ENCODE results near the gene SOS2.

SOS2 gene

GRCh38 chr14:50116181-50116956 lies 115.0 kb downstream of the SOS2 start, which contains the start of gene VCPKMT:
Gene VCPKMT, minus strand, starts transcription at chr14:50116572. Its CDS starts 20 bp downstream, at chr14:50116552.
- DNase-seq (ENCODE audit: low read depth) = peak; percentile 43

DNA sequence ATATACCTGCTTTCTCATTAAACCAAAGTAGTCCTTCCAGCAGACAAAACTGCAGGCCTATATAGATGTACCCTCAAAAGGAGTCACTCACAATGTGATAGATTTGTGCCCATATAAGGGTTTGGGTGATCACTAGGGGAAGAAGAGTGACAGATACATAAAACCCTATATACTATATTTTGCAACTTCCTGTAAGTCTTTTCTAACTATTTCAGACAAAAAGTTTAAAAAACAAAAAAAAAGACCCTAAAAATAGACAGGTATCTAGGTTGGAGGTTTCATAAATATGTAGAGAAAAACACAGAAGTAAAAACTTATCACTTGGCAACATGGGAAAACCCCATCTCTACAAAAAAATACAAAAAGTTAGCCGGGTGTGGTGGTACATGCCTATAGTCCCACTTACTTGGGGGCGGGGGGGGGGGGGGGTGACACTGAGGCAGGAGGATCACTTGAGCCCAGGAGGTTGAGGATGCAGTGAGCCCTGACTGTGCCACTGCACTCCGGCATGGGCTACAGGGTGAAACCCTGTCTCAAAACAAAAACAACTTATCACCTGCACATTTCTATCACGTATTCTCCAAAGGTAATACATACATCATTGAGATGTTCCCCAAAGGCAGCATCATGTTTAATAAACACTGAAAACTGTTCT lies 117.9 kb downstream of the SOS2 start:
- no peak for DNase-seq (ENCODE audit: low read depth)

- DNase-seq (ENCODE audit: low read depth) = no peak
Observed at GRCh38 chr14:50110323-50111037, 120.9 kb downstream of the SOS2 start.

DNA sequence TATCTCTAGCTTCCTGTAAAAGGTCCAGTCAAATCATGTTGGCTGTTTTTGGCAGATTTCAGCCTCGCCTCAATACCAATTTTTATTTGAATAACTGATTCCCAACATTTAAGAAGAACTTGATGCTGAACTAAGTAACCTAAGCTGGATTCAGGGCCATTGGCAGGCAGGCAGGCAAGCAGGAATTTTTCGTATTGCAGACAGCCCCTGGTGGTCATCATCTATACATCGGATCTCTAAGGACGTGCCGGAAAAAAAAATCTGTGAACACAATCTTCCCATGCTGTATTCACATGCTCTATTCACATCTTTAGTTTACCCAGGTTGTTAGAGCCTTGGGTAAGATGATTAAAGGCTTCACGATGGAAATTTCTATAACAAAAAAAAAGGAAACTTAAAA lies 122.0 kb downstream of the SOS2 start:
- DNase-seq (ENCODE audit: low read depth) = no peak

- no peak for DNase-seq (ENCODE audit: low read depth)
Observed at GRCh38 chr14:50107850-50108249, 123.5 kb downstream of the SOS2 start.

- no peak for DNase-seq (ENCODE audit: low read depth)
Observed at GRCh38 chr14:50106178-50106577, 125.2 kb downstream of the SOS2 start.

- no peak for DNase-seq (ENCODE audit: low read depth)
Observed at GRCh38 chr14:50103558-50103957, 127.8 kb downstream of the SOS2 start.

DNA sequence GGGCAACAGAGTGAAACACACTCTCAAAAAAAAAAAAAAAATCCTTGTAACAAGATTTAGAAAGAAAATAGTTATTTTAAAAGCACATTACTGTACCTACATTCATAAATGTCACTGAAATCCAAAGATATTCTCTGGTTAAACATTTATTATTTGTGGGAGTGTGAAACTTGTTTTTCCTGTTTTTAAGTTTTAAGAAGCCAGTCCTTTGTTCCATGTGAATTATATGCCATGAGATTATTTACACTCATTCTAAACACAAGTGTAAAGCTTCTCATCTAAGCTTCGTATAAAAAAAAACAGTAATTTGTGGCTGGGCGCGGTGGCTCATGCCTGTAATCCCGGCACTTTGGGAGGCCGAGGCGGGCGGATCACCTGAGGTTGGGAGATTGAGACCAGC lies 130.0 kb downstream of the SOS2 start:
- DNase-seq (ENCODE audit: low read depth) = no peak

- DNase-seq (ENCODE audit: low read depth) = no peak
Observed at GRCh38 chr14:50100805-50101204, 130.6 kb downstream of the SOS2 start.

DNA sequence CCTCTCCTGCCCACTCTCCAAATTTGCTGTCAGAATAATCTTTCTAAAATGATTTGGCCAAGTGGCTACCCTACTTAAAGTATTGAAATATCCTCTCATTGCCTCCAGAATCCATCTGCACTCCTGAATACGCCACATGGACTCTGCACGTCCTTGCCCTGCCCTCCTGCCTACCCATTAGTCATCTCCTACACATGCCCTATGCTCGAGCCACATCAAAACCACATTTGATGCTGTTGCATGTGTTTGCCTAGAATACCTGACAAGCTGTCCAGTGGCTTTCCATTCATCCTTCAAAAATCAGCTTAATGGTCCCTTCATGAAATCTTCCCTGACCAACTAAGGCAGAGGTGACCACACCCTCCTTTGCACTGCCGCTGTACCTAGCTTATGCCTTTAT lies 132.0 kb downstream of the SOS2 start:
- DNase-seq (ENCODE audit: low read depth) = peak; percentile 8

DNA sequence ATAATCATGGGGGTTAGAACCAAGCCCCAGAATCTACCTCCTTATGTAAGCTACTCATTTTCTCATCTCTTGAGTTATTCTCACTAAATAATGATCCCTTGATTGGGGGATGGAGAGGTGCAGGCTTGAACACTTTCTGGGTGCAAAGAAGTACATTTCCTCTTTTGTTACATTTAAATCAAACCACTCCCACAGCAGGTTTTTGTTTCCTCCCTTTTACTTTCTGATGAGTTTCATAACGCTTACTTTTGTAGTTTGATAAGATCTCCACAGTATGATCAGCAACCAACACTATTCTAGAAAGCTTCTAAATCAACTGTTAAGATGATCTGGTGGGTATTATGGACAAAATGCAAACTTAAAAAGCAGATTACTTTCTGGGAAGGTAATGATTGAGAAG lies 135.5 kb downstream of the SOS2 start:
- DNase-seq (ENCODE audit: low read depth) = no peak

GRCh38 chr14:50094056-50094755 lies 137.2 kb downstream of the SOS2 start:
- DNase-seq (ENCODE audit: low read depth) = no peak

GRCh38 chr14:50093496-50093895 lies 137.9 kb downstream of the SOS2 start:
- no peak for DNase-seq (ENCODE audit: low read depth)

DNA sequence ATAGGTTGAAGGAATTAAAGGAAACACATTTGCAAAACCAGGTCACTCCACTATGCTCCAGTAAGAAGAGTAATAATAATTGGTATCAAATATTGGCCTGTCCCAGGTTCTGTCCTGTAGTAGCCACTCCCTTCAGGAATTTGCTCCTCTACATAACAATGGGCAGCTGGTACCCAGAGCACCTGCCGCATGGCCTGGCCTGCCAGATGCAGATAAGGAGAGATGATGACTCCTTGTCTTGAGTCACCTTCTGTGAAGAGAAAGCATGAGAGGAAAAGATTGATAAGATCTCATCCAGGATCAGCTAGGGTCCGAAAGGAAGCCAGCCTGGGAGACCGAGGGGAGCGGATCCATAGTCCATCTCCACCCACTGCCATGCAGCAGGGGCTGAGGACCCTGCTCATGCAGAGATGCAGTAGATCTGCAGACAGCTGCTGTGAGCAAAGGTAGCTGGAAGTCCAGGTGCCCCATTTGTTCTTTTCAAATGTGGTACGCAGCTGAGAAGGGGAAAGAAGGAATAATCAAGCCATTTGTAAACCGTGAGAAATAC lies 139.3 kb downstream of the SOS2 start:
- DNase-seq (ENCODE audit: low read depth) = no peak

DNA sequence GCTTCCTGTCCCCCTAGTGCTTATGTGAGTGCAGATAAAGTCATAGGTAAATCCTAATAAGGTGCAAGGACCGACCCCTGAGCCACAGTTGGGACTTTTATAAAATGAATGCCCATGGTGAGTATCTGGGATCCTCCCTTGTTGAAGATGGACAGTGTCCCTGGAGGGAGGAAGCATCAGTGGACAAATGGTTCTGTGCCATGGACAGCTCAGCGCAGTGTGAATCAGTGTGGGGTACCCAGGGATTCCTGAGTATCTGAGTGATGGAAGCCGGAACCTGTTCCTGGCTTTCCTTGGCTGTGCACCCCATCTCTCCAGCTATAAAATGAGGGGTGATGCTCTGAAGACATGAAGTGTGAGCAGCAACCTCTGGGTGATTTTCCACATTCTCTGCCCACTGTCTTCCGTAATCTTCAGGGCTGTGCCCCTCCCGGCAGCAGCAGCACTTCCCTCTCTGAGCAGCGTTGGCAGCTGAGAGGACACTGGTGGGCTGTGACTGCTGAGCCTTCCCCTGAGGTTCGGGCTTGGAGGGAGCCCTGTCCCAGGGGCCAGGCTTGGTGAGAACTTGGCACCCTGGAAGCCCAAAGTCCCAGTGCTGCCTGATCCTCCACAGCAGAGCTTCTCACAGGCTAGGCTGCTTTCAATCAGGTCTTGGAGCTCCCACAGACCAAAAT lies 140.0 kb downstream of the SOS2 start:
- no peak for DNase-seq (ENCODE audit: low read depth)

GRCh38 chr14:50089208-50089607 lies 142.2 kb downstream of the SOS2 start:
- no peak for DNase-seq (ENCODE audit: low read depth)

- DNase-seq (ENCODE audit: low read depth) = no peak
Observed at GRCh38 chr14:50088731-50089130, 142.6 kb downstream of the SOS2 start.

- DNase-seq (ENCODE audit: low read depth) = no peak
Observed at GRCh38 chr14:50088117-50088515, 143.3 kb downstream of the SOS2 start.

- no peak for DNase-seq (ENCODE audit: low read depth)
Observed at GRCh38 chr14:50087341-50088116, 143.8 kb downstream of the SOS2 start.

DNA sequence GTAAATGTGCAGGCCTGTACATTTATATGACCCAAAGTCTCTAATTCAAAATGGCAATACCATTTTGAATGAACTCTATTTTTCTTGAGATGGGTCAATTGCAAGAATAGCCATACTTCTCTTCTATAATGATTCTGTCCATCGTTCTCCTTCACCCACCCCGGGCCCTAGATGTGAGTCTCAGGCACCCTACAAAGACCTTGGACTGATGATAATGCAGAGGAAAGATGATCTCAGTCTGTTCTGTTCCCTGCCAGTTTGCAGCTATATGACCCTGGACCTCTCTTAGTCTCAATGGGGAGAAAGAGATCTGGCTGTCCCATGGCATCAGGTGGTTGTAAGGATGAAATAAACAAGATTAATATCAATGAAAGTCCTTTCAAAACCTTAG lies 145.1 kb downstream of the SOS2 start:
- no peak for DNase-seq (ENCODE audit: low read depth)

All from HS-5 (cell line).